HG03025 (cell line): ENCODE results near the gene MACF1.
A peak's percentile ranks its signal among the peaks of the same experiment; 100 is the strongest.

Source experiments
- ATAC-seq: cut with Tn5 transposase; IDR thresholded peaks from one replicate; pipeline ENCODE4 v1.9.1; 2021; ENCODE audit warnings: mild to moderate bottlenecking, moderate library complexity; ENCODE audit not compliant: unreplicated experiment, low FRiP score

The MACF1 gene

DNA sequence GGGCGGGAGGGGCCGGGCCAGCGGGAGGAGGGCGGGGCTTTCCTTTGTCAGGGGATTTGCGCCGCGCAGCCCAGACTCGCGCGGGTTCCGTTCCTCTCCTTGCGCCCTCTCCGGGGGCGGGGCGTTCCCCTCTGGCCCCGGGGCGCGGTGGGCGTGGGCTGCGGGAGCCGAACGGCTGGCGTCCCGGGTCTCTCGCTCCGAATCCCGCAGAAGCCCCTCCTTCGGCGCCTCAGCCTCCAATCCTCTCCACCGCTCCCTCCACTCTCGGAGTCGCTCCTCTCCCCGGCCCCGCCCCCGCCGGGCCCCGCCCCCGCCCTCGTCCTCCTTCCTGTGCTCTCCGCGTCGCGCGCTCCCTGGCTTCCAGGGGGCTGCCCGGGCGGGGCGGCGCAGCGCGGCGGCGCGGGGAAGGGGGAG lies 204.2 kb downstream of the MACF1 start:
- ATAC-seq: peak; percentile 73

DNA sequence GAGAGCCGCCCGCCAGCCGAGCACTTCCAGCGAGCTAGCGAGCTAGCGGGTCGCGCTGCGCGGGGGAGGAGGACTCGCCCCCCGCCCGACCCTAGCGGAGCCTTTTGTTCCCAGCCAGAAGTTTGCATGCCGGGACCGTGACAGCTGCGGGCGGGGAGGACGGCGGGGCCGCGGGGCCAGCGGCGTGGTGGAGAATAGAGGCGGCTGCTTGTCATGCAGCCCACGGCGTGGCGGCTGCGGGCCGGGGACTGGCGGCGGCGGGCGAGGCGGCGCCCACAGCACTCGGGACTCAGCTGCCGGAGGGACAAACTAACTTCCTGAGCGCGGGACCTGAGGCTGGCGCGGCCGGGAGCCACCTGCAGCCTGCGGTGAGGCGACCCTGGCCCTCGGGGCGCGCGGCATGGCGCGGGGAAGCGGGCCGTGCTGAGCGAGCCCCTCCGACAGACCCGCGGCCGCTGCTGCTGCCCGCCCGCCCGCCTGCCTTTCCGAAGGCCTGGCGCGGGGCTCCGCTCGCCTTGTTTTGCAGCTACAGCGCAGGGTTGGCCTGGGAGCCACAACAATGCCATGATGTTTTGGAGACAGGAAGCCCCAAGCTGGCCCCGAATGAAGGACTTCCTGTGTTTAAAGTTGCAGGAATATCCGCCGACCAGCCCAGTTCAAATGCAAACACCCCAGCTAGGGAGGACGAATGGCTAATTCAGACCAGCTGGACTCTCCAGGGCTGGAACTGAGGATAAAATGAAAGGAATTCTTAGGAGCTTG lies 204.7 kb downstream of the MACF1 start:
- ATAC-seq: peak; percentile 27

- no peak for ATAC-seq
These were observed 206.5 kb downstream of the MACF1 start for GRCh38 chr1:39410915-39411436.

DNA sequence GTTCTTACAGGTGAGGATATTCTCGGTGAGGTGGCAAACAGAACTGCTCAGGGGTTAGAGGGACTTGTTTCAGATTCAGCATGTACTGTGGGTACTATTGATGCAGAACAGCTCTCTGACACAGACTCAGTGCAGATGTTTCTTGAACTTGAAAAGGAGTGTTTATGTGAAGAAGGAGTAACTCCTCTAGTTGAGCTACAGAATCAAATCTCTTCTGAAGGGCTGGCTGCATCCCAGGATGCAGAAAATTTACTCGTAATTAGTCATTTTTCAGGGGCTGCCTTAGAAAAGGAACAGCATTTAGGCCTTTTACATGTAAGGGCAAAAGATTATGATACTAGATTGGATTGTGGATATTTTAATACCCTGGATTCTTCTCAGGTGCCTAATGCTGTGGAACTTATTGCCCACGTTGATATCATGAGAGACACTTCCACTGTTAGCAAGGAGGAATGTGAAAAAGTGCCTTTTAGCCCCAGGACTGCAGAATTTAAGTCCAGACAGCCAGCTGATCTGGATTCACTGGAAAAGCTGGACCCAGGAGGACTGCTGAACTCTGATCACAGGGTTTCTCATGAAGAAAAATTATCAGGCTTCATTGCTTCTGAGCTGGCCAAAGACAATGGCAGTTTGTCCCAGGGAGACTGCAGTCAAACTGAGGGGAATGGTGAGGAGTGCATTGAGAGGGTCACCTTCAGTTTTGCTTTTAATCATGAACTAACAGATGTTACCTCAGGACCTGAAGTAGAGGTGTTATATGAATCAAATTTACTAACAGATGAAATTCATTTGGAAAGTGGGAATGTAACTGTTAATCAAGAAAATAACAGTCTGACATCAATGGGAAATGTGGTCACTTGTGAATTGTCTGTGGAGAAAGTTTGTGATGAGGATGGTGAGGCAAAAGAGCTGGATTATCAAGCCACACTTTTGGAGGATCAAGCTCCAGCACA lies 207.3 kb downstream of the MACF1 start:
- ATAC-seq: no peak

DNA sequence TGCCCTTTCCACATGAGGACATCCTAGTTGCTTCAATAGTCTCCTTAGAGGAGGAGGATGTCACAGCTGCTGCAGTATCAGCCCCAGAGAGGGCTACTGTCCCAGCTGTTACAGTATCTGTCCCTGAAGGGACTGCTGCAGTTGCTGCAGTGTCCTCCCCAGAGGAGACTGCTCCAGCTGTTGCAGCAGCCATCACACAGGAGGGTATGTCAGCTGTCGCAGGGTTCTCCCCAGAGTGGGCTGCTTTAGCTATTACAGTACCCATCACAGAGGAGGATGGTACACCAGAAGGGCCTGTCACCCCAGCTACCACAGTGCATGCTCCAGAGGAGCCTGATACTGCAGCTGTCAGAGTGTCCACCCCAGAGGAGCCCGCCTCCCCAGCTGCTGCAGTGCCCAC lies 208.4 kb downstream of the MACF1 start:
- no peak for ATAC-seq

DNA sequence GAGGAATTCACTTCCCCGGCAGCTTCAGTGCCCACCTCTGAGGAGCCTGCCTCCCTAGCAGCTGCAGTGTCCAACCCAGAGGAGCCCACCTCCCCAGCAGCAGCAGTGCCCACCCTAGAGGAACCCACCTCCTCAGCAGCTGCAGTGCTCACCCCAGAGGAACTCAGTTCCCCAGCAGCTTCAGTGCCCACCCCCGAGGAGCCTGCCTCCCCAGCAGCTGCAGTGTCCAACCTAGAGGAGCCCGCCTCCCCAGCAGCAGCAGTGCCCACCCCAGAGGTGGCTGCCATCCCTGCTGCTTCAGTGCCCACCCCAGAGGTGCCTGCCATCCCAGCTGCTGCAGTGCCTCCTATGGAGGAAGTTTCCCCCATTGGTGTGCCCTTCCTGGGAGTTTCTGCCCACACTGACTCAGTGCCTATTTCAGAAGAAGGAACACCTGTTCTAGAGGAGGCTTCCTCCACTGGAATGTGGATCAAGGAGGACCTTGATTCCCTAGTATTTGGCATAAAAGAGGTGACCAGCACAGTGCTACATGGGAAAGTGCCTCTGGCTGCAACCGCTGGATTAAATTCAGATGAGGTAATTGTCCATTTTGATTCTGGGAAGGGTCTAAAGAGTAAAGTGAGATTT lies 209.5 kb downstream of the MACF1 start:
- no peak for ATAC-seq

GRCh38 chr1:39415553-39415952 lies 211.1 kb downstream of the MACF1 start:
- ATAC-seq: no peak

DNA sequence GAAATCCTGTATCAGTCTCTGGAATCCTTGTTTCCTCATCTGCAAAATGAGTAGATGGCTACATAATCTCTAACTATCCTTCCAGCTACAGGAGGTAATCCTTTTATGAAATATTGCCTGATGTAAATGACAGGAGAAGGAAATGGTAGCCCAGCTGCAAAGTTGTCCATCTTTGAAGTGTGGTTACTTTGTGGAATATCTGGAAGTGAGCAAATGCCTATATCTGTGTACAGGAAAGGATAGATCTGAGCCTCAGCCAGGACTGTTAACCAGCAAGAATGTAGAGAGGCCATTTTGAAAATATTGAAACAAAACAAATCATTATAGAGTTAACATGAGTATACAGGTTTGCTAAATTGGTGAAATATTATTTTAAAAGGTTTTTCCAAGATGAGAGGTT lies 212.1 kb downstream of the MACF1 start:
- no peak for ATAC-seq

DNA sequence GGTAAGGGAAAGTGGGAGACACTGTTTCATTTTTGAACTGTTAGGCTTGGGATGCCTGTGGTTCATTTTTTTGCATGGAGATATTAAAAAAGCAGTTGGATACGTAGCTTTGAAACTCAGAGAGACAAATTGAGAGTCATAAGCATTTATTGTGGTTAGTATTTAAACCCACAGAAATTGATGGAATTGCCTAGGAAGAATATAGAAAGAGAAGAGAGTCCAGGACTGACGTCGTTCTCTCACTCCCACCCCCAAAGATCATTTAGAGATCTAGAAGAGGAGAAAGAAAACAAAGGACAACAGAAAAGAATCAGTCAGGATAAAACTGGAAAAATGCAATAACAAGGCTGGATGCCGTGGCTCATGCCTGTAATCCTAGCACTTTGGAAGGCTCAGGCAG lies 213.7 kb downstream of the MACF1 start:
- no peak for ATAC-seq

DNA sequence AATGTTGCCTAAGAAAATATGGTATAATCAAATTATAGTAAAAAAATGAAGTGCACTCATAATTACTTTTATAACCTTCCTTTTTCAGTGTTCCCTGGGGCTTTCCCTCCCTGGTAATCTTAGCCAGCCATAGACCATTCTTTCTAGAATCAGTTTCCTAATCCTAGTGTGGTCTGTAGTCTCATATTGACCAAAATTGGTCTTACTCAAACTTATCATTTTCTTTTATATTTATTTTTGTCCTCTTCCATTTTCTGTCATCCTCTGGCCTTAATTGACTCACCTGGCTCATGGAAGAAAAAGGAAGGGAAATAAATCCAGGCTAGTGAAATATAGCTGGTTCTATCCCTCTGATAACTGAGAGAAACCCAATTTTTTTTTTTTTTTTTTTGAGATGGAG lies 216.0 kb downstream of the MACF1 start:
- no peak for ATAC-seq

DNA sequence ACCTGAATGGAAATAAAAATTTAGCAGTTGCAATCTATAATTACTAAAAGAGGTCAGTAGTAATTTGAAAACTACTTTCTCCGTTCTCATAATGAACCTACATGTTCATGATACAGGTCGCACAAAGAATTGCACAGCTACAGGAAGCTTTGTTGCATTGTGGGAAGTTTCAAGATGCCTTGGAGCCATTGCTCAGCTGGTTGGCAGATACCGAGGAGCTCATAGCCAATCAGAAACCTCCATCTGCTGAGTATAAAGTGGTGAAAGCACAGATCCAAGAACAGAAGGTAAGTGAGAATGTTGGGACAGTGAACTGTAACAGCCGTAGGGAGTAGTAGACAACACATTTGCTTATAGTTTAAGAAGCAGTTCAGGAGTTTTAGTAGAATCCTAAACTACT lies 218.1 kb downstream of the MACF1 start:
- no peak for ATAC-seq

DNA sequence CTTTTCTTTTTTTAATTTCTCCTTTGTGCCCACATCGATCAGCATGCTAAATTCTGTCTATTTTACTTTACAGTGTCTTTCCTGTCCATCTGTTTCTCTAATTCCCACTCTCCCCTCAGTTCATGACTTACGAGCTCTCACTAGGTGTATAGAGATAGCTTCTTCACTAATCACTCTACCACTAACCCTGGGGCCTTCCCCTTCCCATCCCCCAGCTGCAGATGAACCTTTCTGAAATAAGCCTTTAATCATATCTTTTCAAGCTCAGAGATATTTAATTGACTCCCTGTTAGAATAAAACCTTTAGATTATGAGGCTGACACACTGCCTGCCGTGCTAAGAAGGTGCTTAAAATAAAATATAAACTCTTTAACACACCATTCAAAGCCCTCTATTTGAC lies 220.7 kb downstream of the MACF1 start:
- ATAC-seq: no peak

DNA sequence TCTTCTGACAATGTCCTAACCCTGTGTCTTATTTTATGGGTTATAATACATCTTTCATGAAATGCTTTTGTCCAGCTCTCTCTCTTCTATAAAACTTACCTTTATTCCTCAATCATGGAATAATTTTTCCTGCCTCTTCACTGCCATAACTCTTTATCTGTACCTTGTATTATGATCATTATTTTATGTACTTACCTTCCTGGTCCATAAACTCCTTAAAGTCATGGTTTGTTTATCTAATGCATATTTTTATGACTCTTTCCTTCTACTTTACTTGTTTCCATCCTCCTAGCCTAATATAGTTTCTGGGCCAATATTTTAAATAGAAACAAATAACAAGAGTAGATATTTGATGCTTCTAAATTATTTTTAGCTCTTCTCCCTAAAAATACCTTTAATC lies 221.1 kb downstream of the MACF1 start:
- ATAC-seq: no peak

GRCh38 chr1:39426346-39426745 lies 221.9 kb downstream of the MACF1 start:
- ATAC-seq: no peak

GRCh38 chr1:39427374-39427773 lies 222.9 kb downstream of the MACF1 start:
- no peak for ATAC-seq

DNA sequence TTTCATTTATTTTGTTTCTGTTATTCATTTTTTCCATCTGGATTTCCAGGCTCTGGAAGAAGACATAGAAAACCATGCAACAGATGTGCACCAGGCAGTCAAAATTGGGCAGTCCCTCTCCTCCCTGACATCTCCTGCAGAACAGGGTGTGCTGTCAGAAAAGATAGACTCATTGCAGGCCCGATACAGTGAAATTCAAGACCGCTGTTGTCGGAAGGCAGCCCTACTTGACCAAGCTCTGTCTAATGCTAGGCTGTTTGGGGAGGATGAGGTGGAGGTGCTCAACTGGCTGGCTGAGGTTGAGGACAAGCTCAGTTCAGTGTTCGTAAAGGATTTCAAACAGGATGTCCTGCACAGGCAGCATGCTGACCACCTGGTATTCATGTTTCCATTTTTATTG lies 223.4 kb downstream of the MACF1 start:
- no peak for ATAC-seq

GRCh38 chr1:39431927-39432326 lies 227.4 kb downstream of the MACF1 start:
- ATAC-seq: no peak

GRCh38 chr1:39434797-39435395 lies 230.4 kb downstream of the MACF1 start:
- ATAC-seq: no peak

DNA sequence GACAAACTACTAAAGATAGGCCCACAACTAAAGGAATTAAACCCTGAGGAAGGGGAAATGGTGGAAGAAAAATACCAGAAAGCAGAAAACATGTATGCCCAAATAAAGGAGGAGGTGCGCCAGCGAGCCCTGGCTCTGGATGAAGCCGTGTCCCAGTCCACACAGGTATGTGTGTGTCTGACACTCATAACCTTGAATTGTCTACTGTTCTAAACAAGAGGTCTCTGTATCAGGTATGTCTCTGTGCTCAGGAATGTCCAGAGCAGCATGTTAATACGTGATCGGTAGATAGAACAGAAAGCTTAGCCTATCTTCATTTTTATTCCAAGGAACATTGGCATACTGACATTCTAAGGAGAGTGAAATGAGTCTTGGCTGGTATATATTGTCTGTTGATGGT lies 231.1 kb downstream of the MACF1 start:
- ATAC-seq: no peak

DNA sequence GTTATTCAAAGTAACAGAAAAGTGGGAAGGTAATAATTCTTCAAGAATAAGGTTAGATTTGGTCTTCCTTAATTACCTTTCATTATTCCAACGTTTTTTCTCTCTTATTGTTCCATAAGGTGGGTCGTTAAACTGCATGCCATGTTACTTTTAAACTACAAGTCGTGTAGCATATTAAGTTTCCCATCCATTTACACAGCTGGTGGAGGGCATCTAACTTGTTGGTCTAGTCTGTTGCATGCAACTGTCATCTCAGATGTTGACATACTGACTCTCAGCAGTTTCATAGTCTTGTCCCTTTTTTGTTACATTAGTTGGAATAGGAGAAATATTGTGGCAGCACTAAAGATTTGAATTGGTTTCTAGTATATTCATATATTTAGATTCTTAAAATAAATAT lies 232.3 kb downstream of the MACF1 start:
- ATAC-seq: no peak

GRCh38 chr1:39438042-39438441 lies 233.5 kb downstream of the MACF1 start:
- ATAC-seq: no peak
